HepG2 (cell line): Measurements from ENCODE around the gene ELMO2. TPM values are rescaled to one million over a fixed set of nuclear protein-coding genes. Genes with fewer than 3 reads are reported as not detected.

Experiments used
- ARID4A ChIP-seq: sonication (generic); formaldehyde crosslinking; IDR thresholded peaks from 2 replicates; pipeline ENCODE4 v1.5.0; 2020; ENCODE audit warnings: mild to moderate bottlenecking, missing genetic modification reagents, borderline replicate concordance
- FIP1L1 ChIP-seq: fragments of 200-400 bp; formaldehyde crosslinking; IDR thresholded peaks from 2 replicates; pipeline ENCODE4 v1.6.1; 2018; ENCODE audit warnings: low read depth, mild to moderate bottlenecking, low read length, moderate library complexity, borderline replicate concordance; ENCODE audit not compliant: insufficient read depth
- GTF2F1 ChIP-seq: fragments of 150-350 bp; IDR thresholded peaks from 2 replicates; pipeline ENCODE4 v1.6.1; 2014; ENCODE audit warnings: low read length
- HNF4A ChIP-seq: sonication (generic); formaldehyde crosslinking; IDR thresholded peaks from 2 replicates; pipeline ENCODE4 v1.4.0; 2020; ENCODE audit warnings: missing genetic modification reagents
- NFIC ChIP-seq: IDR thresholded peaks from 2 replicates; pipeline ENCODE4 v1.6.1; 2012; ENCODE audit warnings: mild to moderate bottlenecking, low read length, inconsistent platforms
- PRPF4 ChIP-seq: fragments of 200-400 bp; formaldehyde crosslinking; IDR thresholded peaks from 2 replicates; pipeline ENCODE4 v1.6.1; 2016; ENCODE audit warnings: low read length, low read depth; ENCODE audit not compliant: poor library complexity, severe bottlenecking
- REPIN1 ChIP-seq: sonication (generic); formaldehyde crosslinking; IDR thresholded peaks from 2 replicates; pipeline ENCODE4 v1.8.0; 2022; ENCODE audit warnings: missing genetic modification reagents, low read depth, mild to moderate bottlenecking, borderline replicate concordance
- WIZ ChIP-seq: sonication (generic); formaldehyde crosslinking; IDR thresholded peaks from 2 replicates; pipeline ENCODE4 v1.5.1; 2020; ENCODE audit warnings: mild to moderate bottlenecking, missing genetic modification reagents
- ZNF331 ChIP-seq: sonication (generic); formaldehyde crosslinking; IDR thresholded peaks from 2 replicates; pipeline ENCODE4 v1.4.0; 2020; ENCODE audit warnings: missing genetic modification reagents
- polyA plus RNA-seq, 8 experiments: library from polyadenylated mRNA; depleted of rRNA in 3 of 8; stranded (reverse) in 7 of 8; unstranded in 1 of 8; fragments of >200 nt; fragmentation: Illumina TruSeq in 4 of 8; extraction: Trizol in 4 of 8; gene quantifications; 2 replicates each; pipeline versions ENCODE4 v1.2.1 to v1.2.3, GENCODE V29; 2011 to 2016; ENCODE audit warnings: low read depth in 4 of 8, missing spikeins in 1 of 8, mixed read lengths in 1 of 8; ENCODE audit not compliant: insufficient read depth in 1 of 8
- total RNA-seq, 5 experiments: library from RNA; depleted of rRNA; stranded (reverse); fragments of >200 nt; fragmentation: Illumina TruSeq; extraction: Trizol; gene quantifications; 2 replicates each; pipeline ENCODE4 v1.2.3, GENCODE V29; 2016; ENCODE audit warnings: low read depth in 1 of 5
- TF ChIP-seq, protein P1 (sequence below): sonication (generic); formaldehyde crosslinking; conservative IDR thresholded peaks from 2 replicates; pipeline ENCODE4 v1.4.0; 2020; ENCODE audit warnings: missing genetic modification reagents
- TF ChIP-seq, protein P2 (sequence below): sonication (generic); formaldehyde crosslinking; IDR thresholded peaks from 2 replicates; pipeline ENCODE4 v1.8.1; 2023; ENCODE audit warnings: mild to moderate bottlenecking, moderate library complexity, missing genetic modification reagents

ELMO2 gene
- total and polyA plus RNA-seq, 2 of the 13 experiments (the other 11 are each of a cell fraction or from before 2014, with no cell fraction given), result 30.6 to 35.7 TPM

DNA sequence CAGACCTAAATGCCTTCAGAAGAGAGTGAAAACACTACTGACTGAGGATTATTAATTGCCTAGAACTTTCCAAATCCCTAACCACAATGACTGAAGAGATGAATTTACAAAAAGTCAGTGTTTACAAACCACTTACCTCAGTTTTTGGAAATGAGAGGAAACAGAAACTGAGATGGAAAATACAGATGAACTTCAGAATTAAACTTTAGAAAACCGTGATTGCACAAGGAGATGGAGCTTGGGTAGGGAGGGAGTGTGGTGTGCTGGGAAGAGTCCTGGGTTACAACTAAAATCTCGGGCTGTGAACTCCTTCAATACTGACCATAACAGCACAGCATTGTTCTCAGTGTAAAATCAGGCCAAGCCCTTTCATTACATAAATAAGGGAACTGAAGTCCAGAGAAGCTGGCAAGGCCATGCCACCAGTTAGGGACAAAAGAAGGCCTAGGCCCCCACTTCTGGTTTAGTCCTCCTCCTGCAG is 4.0 kb downstream of the ELMO2 start (continued):
- TF ChIP-seq ARID4A (CRISPR knock-in tag), result no peak
- TF ChIP-seq PRPF4, result no peak
- no peak for TF ChIP-seq GTF2F1
- TF ChIP-seq, protein P1, sequence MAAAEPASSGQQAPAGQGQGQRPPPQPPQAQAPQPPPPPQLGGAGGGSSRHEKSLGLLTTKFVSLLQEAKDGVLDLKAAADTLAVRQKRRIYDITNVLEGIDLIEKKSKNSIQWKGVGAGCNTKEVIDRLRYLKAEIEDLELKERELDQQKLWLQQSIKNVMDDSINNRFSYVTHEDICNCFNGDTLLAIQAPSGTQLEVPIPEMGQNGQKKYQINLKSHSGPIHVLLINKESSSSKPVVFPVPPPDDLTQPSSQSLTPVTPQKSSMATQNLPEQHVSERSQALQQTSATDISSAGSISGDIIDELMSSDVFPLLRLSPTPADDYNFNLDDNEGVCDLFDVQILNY (CRISPR knock-in tag), result no peak
- TF ChIP-seq HNF4A (CRISPR knock-in tag), result 0 out of 2 replicates have a peak, but pooled peaks have one; percentile 3
- no peak for TF ChIP-seq REPIN1 (CRISPR knock-in tag)
- no peak for TF ChIP-seq NFIC
- TF ChIP-seq, protein P2, sequence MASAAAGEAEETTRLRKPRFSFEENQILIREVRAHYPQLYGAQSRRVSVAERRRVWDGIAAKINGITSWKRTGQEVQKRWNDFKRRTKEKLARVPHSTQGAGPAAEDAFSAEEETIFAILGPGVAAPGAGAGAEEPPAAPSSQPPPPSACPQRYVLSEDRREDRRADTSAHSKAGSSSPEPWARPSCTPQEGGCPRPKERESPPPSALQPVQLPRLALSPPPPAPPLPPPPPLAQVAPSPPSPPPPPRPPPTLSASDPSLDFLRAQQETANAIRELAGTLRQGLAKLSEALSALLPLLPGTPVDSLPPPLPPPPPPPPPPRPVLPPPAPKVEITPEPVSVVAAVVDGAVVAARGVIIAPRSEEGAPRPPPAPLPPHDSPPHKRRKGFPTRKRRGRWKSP (CRISPR knock-in tag), result no peak
- no peak for TF ChIP-seq ZNF331 (CRISPR knock-in tag)
- no peak for TF ChIP-seq FIP1L1
- no peak for TF ChIP-seq WIZ (CRISPR knock-in tag)
- TF ChIP-seq, all 625 proteins: peak for 2
